Liver (tissue), 9 donors: ENCODE results near the gene RASL10B. TPM values are rescaled to one million over a fixed set of nuclear protein-coding genes. Genes with fewer than 3 reads are reported as not detected.
"Not testable (repeated sequence)": the region's sequence is repeated elsewhere in the genome, so short reads cannot be mapped to it uniquely, and the experiment has no call there.

ENCODE experiments used
- DNase-seq: peaks from one replicate; pipeline ENCODE4 v3.0.0-alpha.2; 2017; ENCODE audit warnings: low spot score
- H3K27ac ChIP-seq, 2 donors: one replicate each; pipeline ENCODE4 v1.7.0; 2013; ENCODE audit warnings: inconsistent platforms in 2 of 2, low read length in 2 of 2, control low read depth in 1 of 2, low read depth in 1 of 2, mild to moderate bottlenecking in 1 of 2
- H3K27me3 ChIP-seq, 4 donors: one replicate each; pipeline versions ENCODE4 v1.6.1 to v1.7.0; 2013; ENCODE audit warnings: low read length in 3 of 4, inconsistent platforms in 1 of 4, mild to moderate bottlenecking in 1 of 4, moderate library complexity in 1 of 4; ENCODE audit not compliant: control insufficient read depth in 4 of 4, insufficient read depth in 4 of 4
- H3K36me3 ChIP-seq, 4 donors: one replicate each; pipeline versions ENCODE4 v1.6.1 to v1.7.0; 2013; ENCODE audit warnings: low read length in 3 of 4, mild to moderate bottlenecking in 3 of 4, low read depth in 1 of 4, moderate library complexity in 1 of 4; ENCODE audit not compliant: control insufficient read depth in 4 of 4, insufficient read depth in 3 of 4
- H3K4me1 ChIP-seq, 4 donors: one replicate each; pipeline versions ENCODE4 v1.6.1 to v1.7.0; 2013; ENCODE audit warnings: low read length in 3 of 4, mild to moderate bottlenecking in 3 of 4, moderate library complexity in 1 of 4; ENCODE audit not compliant: control insufficient read depth in 4 of 4, insufficient read depth in 4 of 4
- H3K4me3 ChIP-seq, 3 donors: one replicate each; pipeline versions ENCODE4 v1.6.1 to v1.7.0; 2013; ENCODE audit warnings: low read length in 3 of 3, control low read depth in 1 of 3, low read depth in 1 of 3, mild to moderate bottlenecking in 1 of 3
- H3K9ac ChIP-seq, 2 donors: one replicate each; pipeline ENCODE4 v1.7.0; 2013; ENCODE audit warnings: low read length in 2 of 2, mild to moderate bottlenecking in 2 of 2, moderate library complexity in 2 of 2, control low read depth in 1 of 2, low read depth in 1 of 2
- H3K9me3 ChIP-seq, 4 donors: one replicate each; pipeline versions ENCODE4 v1.6.1 to v1.7.0; 2013; ENCODE audit warnings: low read length in 3 of 4; ENCODE audit not compliant: control insufficient read depth in 4 of 4
- EGR1 ChIP-seq, 2 donors: IDR thresholded peaks; 2 replicates each; pipeline ENCODE4 v1.6.1; 2016 to 2018; ENCODE audit warnings: antibody characterized with exemption in 2 of 2, low read depth in 2 of 2
- FOXA1 ChIP-seq: IDR thresholded peaks from 2 replicates; pipeline ENCODE4 v1.6.1; 2016; ENCODE audit warnings: antibody characterized with exemption
- FOXA2 ChIP-seq: IDR thresholded peaks from 2 replicates; pipeline ENCODE4 v1.6.1; 2016; ENCODE audit warnings: antibody characterized with exemption
- GABPA ChIP-seq, 2 donors: IDR thresholded peaks in 1 of 2; conservative IDR thresholded peaks in 1 of 2; 2 replicates each; pipeline ENCODE4 v1.6.1; 2016; ENCODE audit warnings: antibody characterized with exemption in 2 of 2, mild to moderate bottlenecking in 1 of 2, moderate library complexity in 1 of 2
- HNF4A ChIP-seq, 2 donors: conservative IDR thresholded peaks; 2 replicates each; pipeline ENCODE4 v1.6.1; 2016; ENCODE audit warnings: antibody characterized with exemption in 2 of 2, mild to moderate bottlenecking in 2 of 2
- HNF4G ChIP-seq: IDR thresholded peaks from 2 replicates; pipeline ENCODE4 v1.6.1; 2016; ENCODE audit warnings: antibody characterized with exemption
- JUND ChIP-seq, 2 donors: IDR thresholded peaks; 2 replicates each; pipeline ENCODE4 v1.6.1; 2016; ENCODE audit warnings: antibody characterized with exemption in 2 of 2
- NR2F2 ChIP-seq: IDR thresholded peaks from 2 replicates; pipeline ENCODE4 v1.6.1; 2016; ENCODE audit warnings: antibody characterized with exemption
- RAD21 ChIP-seq, 2 donors: IDR thresholded peaks; 2 replicates each; pipeline ENCODE4 v1.6.1; 2016; ENCODE audit warnings: antibody characterized with exemption in 2 of 2, mild to moderate bottlenecking in 2 of 2
- RXRA ChIP-seq, 2 donors: IDR thresholded peaks; 2 replicates each; pipeline ENCODE4 v1.6.1; 2017 to 2018; ENCODE audit warnings: antibody characterized with exemption in 2 of 2, mild to moderate bottlenecking in 1 of 2
- SP1 ChIP-seq: IDR thresholded peaks from 2 replicates; pipeline ENCODE4 v1.6.1; 2018; ENCODE audit warnings: antibody characterized with exemption, mild to moderate bottlenecking
- TAF1 ChIP-seq: conservative IDR thresholded peaks from 2 replicates; pipeline ENCODE4 v1.6.1; 2016; ENCODE audit warnings: antibody characterized with exemption, mild to moderate bottlenecking
- YY1 ChIP-seq: IDR thresholded peaks from 2 replicates; pipeline ENCODE4 v1.6.1; 2016; ENCODE audit warnings: antibody characterized with exemption, mild to moderate bottlenecking
- WGBS: extraction: QIAGEN DNeasy Blood & Tissue Kit; methylation state at CpG from one replicate; pipeline ENCODE4 v1.1.7; 2013; 5-methylcytosine and 5-hydroxymethylcytosine counted together
- polyA plus RNA-seq, 2 donors: library from polyadenylated mRNA; stranded (reverse) in 1 of 2; unstranded in 1 of 2; fragments of 200-250 nt in 1 of 2; fragments of >200 nt in 1 of 2; fragmentation: Nextera tagmentation in 1 of 2; extraction: Ambion mirVana in 1 of 2; gene quantifications; one replicate each; pipeline versions ENCODE4 v1.2.1 to v1.2.3, GENCODE V29; 2013 to 2015
- total RNA-seq, 2 donors: library from RNA; depleted of rRNA; stranded (reverse); fragments of >200 nt; gene quantifications; one replicate each; pipeline ENCODE4 v1.2.3, GENCODE V29; 2014
- TF ChIP-seq, protein P1 (sequence below): IDR thresholded peaks from 2 replicates; pipeline ENCODE4 v1.6.1; 2016; ENCODE audit warnings: antibody characterized with exemption
- TF ChIP-seq, protein P2 (sequence below): IDR thresholded peaks from 2 replicates; pipeline ENCODE4 v1.6.1; 2016; ENCODE audit warnings: antibody characterized with exemption
- TF ChIP-seq, protein P3 (sequence below): fragments of 150-350 bp; IDR thresholded peaks from 2 replicates; pipeline ENCODE4 v1.5.1; 2017; ENCODE audit warnings: improper control_type of control experiment, low read depth, low read length; ENCODE audit not compliant: missing input control
- TF ChIP-seq, protein P4 (sequence below): IDR thresholded peaks from 2 replicates; pipeline ENCODE4 v1.6.1; 2016; ENCODE audit warnings: antibody characterized with exemption, mild to moderate bottlenecking
- donor health status: healthy.
- donor health status: healthy.
- donor health status: healthy.
- donor health status: healthy.
- donor health status: healthy.

The RASL10B gene
- total and polyA plus RNA-seq, 4 donors: 0.42 to 3.8 (median 2.2) TPM

DNA sequence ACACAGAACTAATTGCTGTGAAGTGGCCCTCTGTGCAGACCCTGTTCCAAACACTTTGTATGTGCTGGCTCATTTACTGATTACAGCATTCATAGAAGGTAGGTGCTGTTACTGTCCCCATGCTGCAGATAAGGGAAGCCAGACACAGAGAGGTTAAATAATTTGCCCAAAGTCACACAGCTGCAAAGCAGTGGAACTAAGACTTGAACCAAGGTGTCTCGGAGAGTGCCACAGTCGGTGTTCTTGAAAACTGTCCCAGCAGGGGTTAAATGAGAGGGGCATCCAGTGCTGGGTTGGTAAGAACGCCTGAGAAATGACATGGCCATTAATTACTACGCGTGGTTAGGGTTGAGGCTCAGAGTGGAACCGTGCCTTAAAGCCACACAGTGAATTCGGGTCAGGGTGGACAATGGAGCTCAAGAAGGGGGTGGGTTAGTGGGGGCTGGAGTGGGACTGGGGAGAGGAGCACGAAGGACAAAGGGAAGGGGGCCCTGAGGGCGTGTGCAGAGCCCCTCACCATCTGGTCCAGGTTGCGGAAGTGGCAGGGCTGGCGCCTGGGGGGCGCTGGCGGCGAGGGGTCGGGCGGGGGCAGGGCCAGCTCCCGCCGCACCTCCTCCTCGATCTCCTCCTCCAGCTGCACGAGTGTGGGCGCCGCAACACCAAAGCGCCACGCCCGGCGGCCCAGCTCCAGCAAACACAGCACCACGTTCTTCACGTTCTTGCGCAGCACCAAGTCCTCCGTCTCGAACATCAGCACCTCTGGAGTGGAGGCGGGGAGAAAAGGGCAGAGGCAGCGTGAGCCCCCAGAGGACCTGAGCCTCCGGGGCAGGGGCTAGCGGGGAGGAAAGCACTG is 18.3 kb downstream of the RASL10B start:
- Histone ChIP-seq H3K27ac (no peak overlapping the region), H3K9ac (no peak overlapping the region), H3K9me3 (no peaks in the 10 kb centered on the region), H3K36me3 (no peaks in the 10 kb centered on the region), H3K4me1 (peaks cover 0 to 5% (median 0%) of the 10 kb centered on the region in 4 donors), H3K27me3 (no peaks in the 10 kb centered on the region), H3K4me3 (no peak overlapping the region)
- TF ChIP-seq, protein P1, sequence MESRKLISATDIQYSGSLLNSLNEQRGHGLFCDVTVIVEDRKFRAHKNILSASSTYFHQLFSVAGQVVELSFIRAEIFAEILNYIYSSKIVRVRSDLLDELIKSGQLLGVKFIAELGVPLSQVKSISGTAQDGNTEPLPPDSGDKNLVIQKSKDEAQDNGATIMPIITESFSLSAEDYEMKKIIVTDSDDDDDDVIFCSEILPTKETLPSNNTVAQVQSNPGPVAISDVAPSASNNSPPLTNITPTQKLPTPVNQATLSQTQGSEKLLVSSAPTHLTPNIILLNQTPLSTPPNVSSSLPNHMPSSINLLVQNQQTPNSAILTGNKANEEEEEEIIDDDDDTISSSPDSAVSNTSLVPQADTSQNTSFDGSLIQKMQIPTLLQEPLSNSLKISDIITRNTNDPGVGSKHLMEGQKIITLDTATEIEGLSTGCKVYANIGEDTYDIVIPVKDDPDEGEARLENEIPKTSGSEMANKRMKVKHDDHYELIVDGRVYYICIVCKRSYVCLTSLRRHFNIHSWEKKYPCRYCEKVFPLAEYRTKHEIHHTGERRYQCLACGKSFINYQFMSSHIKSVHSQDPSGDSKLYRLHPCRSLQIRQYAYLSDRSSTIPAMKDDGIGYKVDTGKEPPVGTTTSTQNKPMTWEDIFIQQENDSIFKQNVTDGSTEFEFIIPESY: no peak
- no peak for TF ChIP-seq NR2F2
- 13% methylated on average over 35 of the region's 35 CpGs for WGBS
- DNase-seq: no peak

DNA sequence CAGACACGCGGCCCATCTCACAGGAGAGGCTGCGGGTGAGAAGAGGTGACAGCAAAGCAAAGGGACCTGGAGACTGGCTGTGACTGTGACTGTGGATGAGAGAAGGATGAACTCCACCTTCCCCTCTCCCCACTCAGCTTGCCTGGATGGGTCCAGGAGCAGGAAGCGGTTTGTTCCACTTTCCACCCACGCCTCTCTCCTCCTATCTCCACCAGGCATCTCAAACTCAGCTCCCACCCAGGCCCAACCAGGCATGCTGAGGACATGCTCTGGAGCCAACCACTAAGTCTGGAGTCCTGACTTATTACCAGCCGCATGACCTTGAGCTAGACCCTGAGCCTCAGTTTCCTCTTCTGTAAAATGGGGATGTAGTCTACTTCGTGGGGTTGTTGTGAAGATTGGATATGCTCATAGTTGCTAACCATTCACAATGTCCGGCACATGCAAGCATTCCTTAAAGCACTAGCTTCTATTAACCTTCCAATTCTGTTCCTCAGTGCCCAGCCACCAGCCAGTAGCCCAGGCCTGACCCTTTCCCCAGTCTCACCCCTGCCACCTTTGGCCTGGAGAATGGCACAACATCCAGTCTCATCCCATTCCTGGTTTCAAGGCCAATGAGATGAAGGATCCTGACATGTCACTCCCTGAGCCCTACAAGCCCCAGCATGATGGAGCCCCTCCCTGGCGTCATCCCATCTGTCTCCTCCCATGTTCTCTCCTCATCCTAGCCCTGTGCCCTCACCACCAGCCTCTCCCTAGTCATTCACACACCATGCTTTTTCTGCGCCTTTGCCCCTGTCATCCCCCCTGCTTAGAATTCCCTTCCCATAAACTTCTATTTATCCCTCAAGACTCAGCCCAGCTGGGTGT is 19.3 kb downstream of the RASL10B start:
- Histone ChIP-seq H3K9me3 (no peaks in the 10 kb centered on the region), H3K36me3 (no peaks in the 10 kb centered on the region), H3K27ac (no peak overlapping the region), H3K4me3 (no peak overlapping the region), H3K9ac (no peak overlapping the region), H3K27me3 (no peaks in the 10 kb centered on the region), H3K4me1 (peaks cover 0 to 5% (median 0%) of the 10 kb centered on the region in 4 donors)
- TF ChIP-seq NR2F2 (no peak), RXRA (IDR thresholded peaks at IDR 0.05) (no peak), TAF1 (no peak), JUND (IDR thresholded peaks at IDR 0.05) (no peak), SP1 (no peak), HNF4G (no peak), RAD21 (IDR thresholded peaks at IDR 0.05) (no peak), GABPA (IDR thresholded peaks at IDR 0.05 in 1 of 2, conservative IDR thresholded peaks at IDR 0.05 in 1 of 2) (no peak), FOXA2 (no peak), EGR1 (IDR thresholded peaks at IDR 0.05; ENCODE audit: low read depth in 2 of 2) (no peak), HNF4A (conservative IDR thresholded peaks at IDR 0.05) (no peak), FOXA1 (no peak), YY1 (no peak)
- TF ChIP-seq, protein P2, sequence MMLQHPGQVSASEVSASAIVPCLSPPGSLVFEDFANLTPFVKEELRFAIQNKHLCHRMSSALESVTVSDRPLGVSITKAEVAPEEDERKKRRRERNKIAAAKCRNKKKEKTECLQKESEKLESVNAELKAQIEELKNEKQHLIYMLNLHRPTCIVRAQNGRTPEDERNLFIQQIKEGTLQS: no peak
- TF ChIP-seq, protein P3, sequence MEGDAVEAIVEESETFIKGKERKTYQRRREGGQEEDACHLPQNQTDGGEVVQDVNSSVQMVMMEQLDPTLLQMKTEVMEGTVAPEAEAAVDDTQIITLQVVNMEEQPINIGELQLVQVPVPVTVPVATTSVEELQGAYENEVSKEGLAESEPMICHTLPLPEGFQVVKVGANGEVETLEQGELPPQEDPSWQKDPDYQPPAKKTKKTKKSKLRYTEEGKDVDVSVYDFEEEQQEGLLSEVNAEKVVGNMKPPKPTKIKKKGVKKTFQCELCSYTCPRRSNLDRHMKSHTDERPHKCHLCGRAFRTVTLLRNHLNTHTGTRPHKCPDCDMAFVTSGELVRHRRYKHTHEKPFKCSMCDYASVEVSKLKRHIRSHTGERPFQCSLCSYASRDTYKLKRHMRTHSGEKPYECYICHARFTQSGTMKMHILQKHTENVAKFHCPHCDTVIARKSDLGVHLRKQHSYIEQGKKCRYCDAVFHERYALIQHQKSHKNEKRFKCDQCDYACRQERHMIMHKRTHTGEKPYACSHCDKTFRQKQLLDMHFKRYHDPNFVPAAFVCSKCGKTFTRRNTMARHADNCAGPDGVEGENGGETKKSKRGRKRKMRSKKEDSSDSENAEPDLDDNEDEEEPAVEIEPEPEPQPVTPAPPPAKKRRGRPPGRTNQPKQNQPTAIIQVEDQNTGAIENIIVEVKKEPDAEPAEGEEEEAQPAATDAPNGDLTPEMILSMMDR: no peak
- TF ChIP-seq, protein P1: no peak
- TF ChIP-seq, protein P4, sequence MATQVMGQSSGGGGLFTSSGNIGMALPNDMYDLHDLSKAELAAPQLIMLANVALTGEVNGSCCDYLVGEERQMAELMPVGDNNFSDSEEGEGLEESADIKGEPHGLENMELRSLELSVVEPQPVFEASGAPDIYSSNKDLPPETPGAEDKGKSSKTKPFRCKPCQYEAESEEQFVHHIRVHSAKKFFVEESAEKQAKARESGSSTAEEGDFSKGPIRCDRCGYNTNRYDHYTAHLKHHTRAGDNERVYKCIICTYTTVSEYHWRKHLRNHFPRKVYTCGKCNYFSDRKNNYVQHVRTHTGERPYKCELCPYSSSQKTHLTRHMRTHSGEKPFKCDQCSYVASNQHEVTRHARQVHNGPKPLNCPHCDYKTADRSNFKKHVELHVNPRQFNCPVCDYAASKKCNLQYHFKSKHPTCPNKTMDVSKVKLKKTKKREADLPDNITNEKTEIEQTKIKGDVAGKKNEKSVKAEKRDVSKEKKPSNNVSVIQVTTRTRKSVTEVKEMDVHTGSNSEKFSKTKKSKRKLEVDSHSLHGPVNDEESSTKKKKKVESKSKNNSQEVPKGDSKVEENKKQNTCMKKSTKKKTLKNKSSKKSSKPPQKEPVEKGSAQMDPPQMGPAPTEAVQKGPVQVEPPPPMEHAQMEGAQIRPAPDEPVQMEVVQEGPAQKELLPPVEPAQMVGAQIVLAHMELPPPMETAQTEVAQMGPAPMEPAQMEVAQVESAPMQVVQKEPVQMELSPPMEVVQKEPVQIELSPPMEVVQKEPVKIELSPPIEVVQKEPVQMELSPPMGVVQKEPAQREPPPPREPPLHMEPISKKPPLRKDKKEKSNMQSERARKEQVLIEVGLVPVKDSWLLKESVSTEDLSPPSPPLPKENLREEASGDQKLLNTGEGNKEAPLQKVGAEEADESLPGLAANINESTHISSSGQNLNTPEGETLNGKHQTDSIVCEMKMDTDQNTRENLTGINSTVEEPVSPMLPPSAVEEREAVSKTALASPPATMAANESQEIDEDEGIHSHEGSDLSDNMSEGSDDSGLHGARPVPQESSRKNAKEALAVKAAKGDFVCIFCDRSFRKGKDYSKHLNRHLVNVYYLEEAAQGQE: no peak
- WGBS: 81% methylated on average over 10 of the region's 10 CpGs
- DNase-seq: no peak

DNA sequence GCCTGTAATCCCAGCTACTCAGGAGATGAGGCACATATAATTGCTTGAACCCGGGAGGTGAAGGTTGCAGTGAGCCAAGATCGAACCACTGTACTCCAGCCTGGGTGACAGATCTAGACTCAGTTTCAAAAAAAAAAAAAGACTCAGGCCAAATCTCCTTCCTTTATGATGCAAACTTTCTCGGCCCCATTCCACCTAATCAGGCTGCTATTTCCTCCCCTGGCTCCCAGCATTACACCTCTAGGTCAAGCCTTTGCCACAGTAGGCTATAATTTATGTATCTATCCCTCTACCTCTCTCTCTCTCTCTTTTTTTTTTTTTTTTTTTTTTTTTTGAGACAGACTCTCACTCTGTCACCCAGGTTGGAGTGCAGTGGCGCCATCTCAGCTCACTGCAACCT is 20.1 kb downstream of the RASL10B start:
- not testable (repeated sequence) for H3K9me3 ChIP-seq, H3K36me3 ChIP-seq, H3K27ac ChIP-seq, H3K27me3 ChIP-seq, H3K4me1 ChIP-seq, DNase-seq, H3K9ac ChIP-seq, H3K4me3 ChIP-seq
- 88% methylated on average over 4 of the region's 4 CpGs for WGBS
